GM12865 (cell line): ENCODE results near the gene PTK6.

Experiments
- DNase-seq: peaks from one replicate; pipeline ENCODE4 v3.0.0; 2010; ENCODE audit warnings: low read depth
- H3K4me3 ChIP-seq: 2 replicates; pipeline ENCODE4 v1.5.1; 2011; ENCODE audit warnings: mild to moderate bottlenecking, low read depth, low read length, control low read depth
- CTCF ChIP-seq: IDR thresholded peaks from 2 replicates; pipeline ENCODE4 v1.5.1; 2011; ENCODE audit warnings: low read length, control low read depth, low read depth, inconsistent platforms; ENCODE audit not compliant: insufficient read depth; ENCODE audit errors: missing control alignments

PTK6 gene

GRCh38 chr20:63522091-63522868 lies 14.9 kb downstream of the PTK6 start:
- no peak for TF ChIP-seq CTCF
- DNase-seq: no peak
- no peak overlapping the region for H3K4me3 ChIP-seq

- H3K4me3 ChIP-seq: peak overlapping the region; percentile 74
- peak; percentile 13 for DNase-seq
- no peak for TF ChIP-seq CTCF
These were observed 15.6 kb downstream of the PTK6 start for GRCh38 chr20:63521602-63522001.

- peak; percentile 7 for TF ChIP-seq CTCF
- peak overlapping the region; percentile 74 for H3K4me3 ChIP-seq
- peak; percentile 83 for DNase-seq
These were observed 16.1 kb downstream of the PTK6 start for GRCh38 chr20:63520934-63521601.

GRCh38 chr20:63520504-63520933 lies 16.7 kb downstream of the PTK6 start, which contains the start of gene PPDPF:
TSS of gene PPDPF (plus strand) at chr20:63520765. CDS start at chr20:63521309, 544 bp downstream.
- peak; percentile 91 for DNase-seq
- H3K4me3 ChIP-seq: peak within 1 kb of the TSS; percentile 74
- TF ChIP-seq CTCF: no peak

GRCh38 chr20:63519668-63520503 lies 17.3 kb downstream of the PTK6 start:
- peak; percentile 65 for DNase-seq
- peak; percentile 17 for TF ChIP-seq CTCF
- H3K4me3 ChIP-seq: peak overlapping the region; percentile 56

- H3K4me3 ChIP-seq: peak overlapping the region; percentile 56
- TF ChIP-seq CTCF: no peak
- peak; percentile 1 for DNase-seq
These were observed 18.1 kb downstream of the PTK6 start for GRCh38 chr20:63518946-63519667.
